ENCODE measurements around the gene GPR153. TPM values are rescaled to one million over a fixed set of nuclear protein-coding genes. Genes with fewer than 3 reads are reported as not detected.

The GPR153 gene
- total RNA-seq, 1 experiment from 2014 or later: 3.2 TPM

DNA sequence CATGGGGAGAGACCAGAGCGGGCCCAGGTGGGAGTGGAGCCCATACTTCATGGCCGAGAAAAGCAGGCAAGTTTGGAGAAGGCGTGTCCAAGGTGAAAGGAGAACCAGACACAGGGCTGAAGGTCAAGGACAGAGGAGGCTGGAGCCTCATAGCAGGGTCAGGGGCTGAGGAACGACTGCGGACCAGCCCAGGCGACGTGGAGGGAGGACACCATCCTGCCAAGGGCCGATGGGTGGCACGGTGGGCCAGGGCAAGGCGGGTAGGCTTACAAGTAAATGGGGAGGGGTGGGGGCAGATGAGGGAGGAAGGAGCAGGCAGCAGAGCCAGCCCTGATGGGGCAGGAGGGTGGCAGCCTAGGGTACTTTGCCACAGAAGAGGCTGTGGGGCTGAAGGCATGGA, 18.2 kb upstream of the GPR153 start:
- Mint-ChIP-seq H3K36me3 (ENCODE audit: insufficient read depth, unreplicated experiment) (peaks cover 17% of the 10 kb centered on the region), H3K4me3 (ENCODE audit: unreplicated experiment) (no peak overlapping the region), H3K27me3 (ENCODE audit: insufficient read depth, unreplicated experiment) (no peaks in the 10 kb centered on the region), H3K4me1 (ENCODE audit: low read depth, unreplicated experiment) (no peaks in the 10 kb centered on the region), H3K27ac (ENCODE audit: unreplicated experiment) (peak overlapping the region; percentile 58), H3K9me3 (ENCODE audit: unreplicated experiment) (no peaks in the 10 kb centered on the region)
- no peaks in the 10 kb centered on the region for H3K9me3 ChIP-seq
- no peaks in the 10 kb centered on the region for H3K27me3 ChIP-seq (replicated peaks; ENCODE audit: control insufficient read depth, insufficient read depth, low read length)
- no peaks in the 10 kb centered on the region for H3K4me1 ChIP-seq
- H3K4me3 ChIP-seq (ENCODE audit: low read depth, low read length): no peak overlapping the region
- CTCF ChIA-PET: no interaction called here
- DNase-seq: no peak
- TF ChIP-seq, protein P1, sequence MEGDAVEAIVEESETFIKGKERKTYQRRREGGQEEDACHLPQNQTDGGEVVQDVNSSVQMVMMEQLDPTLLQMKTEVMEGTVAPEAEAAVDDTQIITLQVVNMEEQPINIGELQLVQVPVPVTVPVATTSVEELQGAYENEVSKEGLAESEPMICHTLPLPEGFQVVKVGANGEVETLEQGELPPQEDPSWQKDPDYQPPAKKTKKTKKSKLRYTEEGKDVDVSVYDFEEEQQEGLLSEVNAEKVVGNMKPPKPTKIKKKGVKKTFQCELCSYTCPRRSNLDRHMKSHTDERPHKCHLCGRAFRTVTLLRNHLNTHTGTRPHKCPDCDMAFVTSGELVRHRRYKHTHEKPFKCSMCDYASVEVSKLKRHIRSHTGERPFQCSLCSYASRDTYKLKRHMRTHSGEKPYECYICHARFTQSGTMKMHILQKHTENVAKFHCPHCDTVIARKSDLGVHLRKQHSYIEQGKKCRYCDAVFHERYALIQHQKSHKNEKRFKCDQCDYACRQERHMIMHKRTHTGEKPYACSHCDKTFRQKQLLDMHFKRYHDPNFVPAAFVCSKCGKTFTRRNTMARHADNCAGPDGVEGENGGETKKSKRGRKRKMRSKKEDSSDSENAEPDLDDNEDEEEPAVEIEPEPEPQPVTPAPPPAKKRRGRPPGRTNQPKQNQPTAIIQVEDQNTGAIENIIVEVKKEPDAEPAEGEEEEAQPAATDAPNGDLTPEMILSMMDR (IDR thresholded peaks at IDR 0.05; ENCODE audit: insufficient read depth in 1 of 2, low read depth in 1 of 2, low read length in 1 of 2, severe bottlenecking in 1 of 2, unreplicated experiment in 1 of 2): no peak
- POLR2A ChIA-PET: no interaction called here
- intact Hi-C loops (cut with micrococcal nuclease; ENCODE audit: unreplicated experiment): no loop called here
- H3K36me3 ChIP-seq (ENCODE audit: control insufficient read depth, insufficient read depth, low read length): no peaks in the 10 kb centered on the region; the same call in 1 of the 2 replicates
- no TSS peak for BruUV-seq (replicated peaks)

DNA sequence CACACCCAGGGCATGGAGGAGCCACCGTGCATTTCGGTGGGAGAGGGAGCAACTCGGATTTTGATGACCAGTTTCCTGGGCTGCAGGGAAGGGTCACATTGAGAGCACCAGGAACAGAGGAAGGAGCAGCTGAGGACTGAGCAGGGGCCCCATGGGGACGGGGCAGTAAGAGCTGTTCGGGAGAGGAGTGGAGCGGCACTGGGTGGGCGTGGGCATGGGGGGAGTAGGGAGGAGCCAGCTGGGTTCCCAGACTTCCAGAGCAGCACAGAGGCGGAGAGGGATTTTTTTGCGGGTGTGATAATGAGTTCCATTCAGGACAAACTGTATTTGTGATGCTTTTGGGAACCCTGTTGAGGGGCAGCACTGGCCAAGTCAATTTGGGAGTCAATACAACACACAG, 17.4 kb upstream of the GPR153 start:
- TF ChIP-seq, protein P1 (IDR thresholded peaks at IDR 0.05; ENCODE audit: insufficient read depth in 1 of 2, low read depth in 1 of 2, low read length in 1 of 2, severe bottlenecking in 1 of 2, unreplicated experiment in 1 of 2): no peak
- CTCF ChIA-PET: no interaction called here
- DNase-seq: no peak
- POLR2A ChIA-PET: interaction anchor here (0.5 kb wide), 1 partner anchor 265 kb away, joined by 3 read pairs; no protein-coding TSS in a partner anchor
- Mint-ChIP-seq H3K36me3 (ENCODE audit: insufficient read depth, unreplicated experiment) (peaks cover 17% of the 10 kb centered on the region), H3K27me3 (ENCODE audit: insufficient read depth, unreplicated experiment) (no peaks in the 10 kb centered on the region), H3K9me3 (ENCODE audit: unreplicated experiment) (no peaks in the 10 kb centered on the region), H3K27ac (ENCODE audit: unreplicated experiment) (peak overlapping the region; percentile 58), H3K4me1 (ENCODE audit: low read depth, unreplicated experiment) (no peaks in the 10 kb centered on the region), H3K4me3 (ENCODE audit: unreplicated experiment) (no peak overlapping the region)
- no peaks in the 10 kb centered on the region for H3K27me3 ChIP-seq (replicated peaks; ENCODE audit: control insufficient read depth, insufficient read depth, low read length)
- intact Hi-C loops (cut with micrococcal nuclease; ENCODE audit: unreplicated experiment): no loop called here
- no TSS peak for BruUV-seq (replicated peaks)
- H3K36me3 ChIP-seq (ENCODE audit: control insufficient read depth, insufficient read depth, low read length): no peaks in the 10 kb centered on the region; the same call in 1 of the 2 replicates
- H3K9me3 ChIP-seq: no peaks in the 10 kb centered on the region
- H3K4me1 ChIP-seq: no peaks in the 10 kb centered on the region
- no peak overlapping the region for H3K4me3 ChIP-seq (ENCODE audit: low read depth, low read length)

DNA sequence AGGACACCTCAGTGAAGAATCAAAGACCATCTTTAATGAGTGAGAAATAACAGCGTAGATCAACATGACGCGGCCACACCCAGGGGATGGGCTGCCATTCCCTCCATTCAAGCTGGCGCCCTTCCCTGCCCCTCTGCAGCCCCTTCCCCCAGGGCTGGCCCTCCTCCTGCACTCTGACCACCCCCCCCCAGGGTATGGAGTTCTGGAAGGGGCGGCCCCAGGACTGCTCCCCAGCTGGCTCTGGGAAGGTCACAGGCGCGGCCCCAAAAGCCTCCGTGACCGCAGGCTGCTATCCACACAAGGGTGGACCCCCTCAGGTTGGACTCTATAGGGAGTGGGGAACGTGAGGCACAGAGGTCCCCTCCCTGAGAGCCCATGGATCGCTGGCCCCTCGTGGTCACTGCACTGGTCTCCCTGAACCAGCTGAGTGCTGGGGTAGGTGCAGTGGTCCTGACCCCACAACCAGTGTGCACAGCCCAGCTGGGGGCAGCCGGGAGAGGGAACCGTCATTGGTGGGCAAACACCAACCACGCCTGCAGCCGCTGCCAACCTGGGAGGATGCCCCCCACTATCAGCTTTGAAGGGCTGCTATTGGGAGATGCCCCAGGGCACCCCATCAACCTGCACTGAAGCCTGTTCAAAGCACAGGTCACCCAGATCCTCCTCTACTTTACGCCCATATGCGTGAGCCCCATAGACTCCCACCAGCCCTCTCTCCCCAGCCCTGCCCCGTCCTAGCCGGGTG, 16.1 kb upstream of the GPR153 start:
- no peaks in the 10 kb centered on the region; the same call in 1 of the 2 replicates for H3K36me3 ChIP-seq (ENCODE audit: control insufficient read depth, insufficient read depth, low read length)
- ChIA-PET CTCF (no interaction called here), POLR2A (no interaction called here)
- Mint-ChIP-seq H3K27ac (ENCODE audit: unreplicated experiment) (no peak overlapping the region), H3K9me3 (ENCODE audit: unreplicated experiment) (no peaks in the 10 kb centered on the region), H3K4me3 (ENCODE audit: unreplicated experiment) (no peak overlapping the region), H3K4me1 (ENCODE audit: low read depth, unreplicated experiment) (no peaks in the 10 kb centered on the region), H3K36me3 (ENCODE audit: insufficient read depth, unreplicated experiment) (peaks cover 24% of the 10 kb centered on the region), H3K27me3 (ENCODE audit: insufficient read depth, unreplicated experiment) (no peaks in the 10 kb centered on the region)
- no peaks in the 10 kb centered on the region for H3K27me3 ChIP-seq (replicated peaks; ENCODE audit: control insufficient read depth, insufficient read depth, low read length)
- no peak for DNase-seq
- no peaks in the 10 kb centered on the region for H3K4me1 ChIP-seq
- intact Hi-C loops (cut with micrococcal nuclease; ENCODE audit: unreplicated experiment): no loop called here
- TF ChIP-seq, protein P1 (IDR thresholded peaks at IDR 0.05; ENCODE audit: insufficient read depth in 1 of 2, low read depth in 1 of 2, low read length in 1 of 2, severe bottlenecking in 1 of 2, unreplicated experiment in 1 of 2): no peak
- no TSS peak for BruUV-seq (replicated peaks)
- no peak overlapping the region for H3K4me3 ChIP-seq (ENCODE audit: low read depth, low read length)
- H3K9me3 ChIP-seq: no peaks in the 10 kb centered on the region

All from Caco-2 (cell line).